NCI-H460 (cell line): ENCODE data around the gene STYK1. TPM values are rescaled to one million over a fixed set of nuclear protein-coding genes. Genes with fewer than 3 reads are reported as not detected.
"Not testable (repeated sequence)": the region's sequence is repeated elsewhere in the genome, so short reads cannot be mapped to it uniquely, and the experiment has no call there.

Experiments used
- DNase-seq: peaks from one replicate; pipeline ENCODE4 v3.0.0-alpha.2; 2016; ENCODE audit warnings: low read depth; ENCODE audit errors: extremely low read depth
- total RNA-seq: library from RNA; depleted of rRNA; stranded (reverse); fragments of >200 nt; shearing (Covaris generic); gene quantifications from 2 replicates; pipeline ENCODE4 v1.2.3, GENCODE V29; 2014

STYK1 gene
- total RNA-seq, 1 experiment from 2014 or later, result 0.89 TPM

GRCh38 chr12:10624605-10625004, 49.2 kb downstream of the STYK1 start:
- no peak for DNase-seq

- DNase-seq, result no peak
Measured at GRCh38 chr12:10623131-10623530, 50.7 kb downstream of the STYK1 start.

GRCh38 chr12:10621278-10621677, 52.6 kb downstream of the STYK1 start:
- DNase-seq, result no peak

GRCh38 chr12:10620078-10620779, 53.6 kb downstream of the STYK1 start:
- no peak for DNase-seq

GRCh38 chr12:10618338-10618987, 55.4 kb downstream of the STYK1 start:
- peak; percentile 42 for DNase-seq

GRCh38 chr12:10617863-10618262, 56.0 kb downstream of the STYK1 start:
- no peak for DNase-seq

GRCh38 chr12:10615532-10615931, 58.3 kb downstream of the STYK1 start:
- DNase-seq, result no peak

GRCh38 chr12:10614056-10614370, 59.8 kb downstream of the STYK1 start:
- DNase-seq, result no peak

- peak; percentile 90 for DNase-seq
Measured at GRCh38 chr12:10613349-10614055, 60.4 kb downstream of the STYK1 start, which contains the start of gene MAGOHB. Gene MAGOHB, minus strand, starts transcription at chr12:10613609. Its CDS starts 77 bp downstream, at chr12:10613532.

- DNase-seq, result no peak
Measured at GRCh38 chr12:10612984-10613348, 60.9 kb downstream of the STYK1 start.

GRCh38 chr12:10612110-10612509, 61.7 kb downstream of the STYK1 start:
- DNase-seq, result no peak

- not testable (repeated sequence) for DNase-seq
Measured at GRCh38 chr12:10611258-10611657, 62.6 kb downstream of the STYK1 start.

- no peak for DNase-seq
Measured at GRCh38 chr12:10610188-10610587, 63.7 kb downstream of the STYK1 start.

GRCh38 chr12:10607885-10608458, 65.9 kb downstream of the STYK1 start:
- DNase-seq, result no peak

GRCh38 chr12:10601860-10602259, 72.0 kb downstream of the STYK1 start:
- DNase-seq, result no peak

- DNase-seq, result no peak
Measured at GRCh38 chr12:10600988-10601387, 72.9 kb downstream of the STYK1 start.

- no peak for DNase-seq
Measured at GRCh38 chr12:10595881-10596280, 78.0 kb downstream of the STYK1 start.

- no peak for DNase-seq
Measured at GRCh38 chr12:10590966-10591365, 82.9 kb downstream of the STYK1 start.

GRCh38 chr12:10584415-10584814, 89.4 kb downstream of the STYK1 start:
- no peak for DNase-seq

- DNase-seq, result no peak
Measured at GRCh38 chr12:10582704-10583103, 91.1 kb downstream of the STYK1 start.

- DNase-seq, result not testable (repeated sequence)
Measured at GRCh38 chr12:10582133-10582532, 91.7 kb downstream of the STYK1 start.

- no peak for DNase-seq
Measured at GRCh38 chr12:10574307-10574706, 99.5 kb downstream of the STYK1 start.
